Stomach smooth muscle (tissue), 2 donors: ENCODE measurements around the gene PRR29.
"Not testable (repeated sequence)": the region's sequence is repeated elsewhere in the genome, so short reads cannot be mapped to it uniquely, and the experiment has no call there.

Experiments
- H3K27ac ChIP-seq: one replicate; pipeline ENCODE4 v1.7.0; 2013; ENCODE audit warnings: mild to moderate bottlenecking, low read length, inconsistent platforms
- H3K27me3 ChIP-seq, 2 donors: one replicate each; pipeline ENCODE4 v1.7.0; 2013; ENCODE audit warnings: low read length in 2 of 2; ENCODE audit not compliant: insufficient read depth in 2 of 2, control insufficient read depth in 1 of 2
- H3K36me3 ChIP-seq, 2 donors: one replicate each; pipeline ENCODE4 v1.7.0; 2013; ENCODE audit warnings: low read length in 2 of 2; ENCODE audit not compliant: control insufficient read depth in 2 of 2, insufficient read depth in 2 of 2
- H3K4me1 ChIP-seq: one replicate; pipeline ENCODE4 v1.7.0; 2013; ENCODE audit warnings: low read length; ENCODE audit not compliant: control insufficient read depth, insufficient read depth
- H3K4me3 ChIP-seq, 2 donors: one replicate each; pipeline ENCODE4 v1.7.0; 2013; ENCODE audit warnings: low read length in 2 of 2
- H3K9ac ChIP-seq, 2 donors: one replicate each; pipeline ENCODE4 v1.7.0; 2013; ENCODE audit warnings: low read length in 2 of 2, mild to moderate bottlenecking in 1 of 2
- H3K9me3 ChIP-seq, 2 donors: one replicate each; pipeline ENCODE4 v1.7.0; 2013; ENCODE audit warnings: low read length in 2 of 2; ENCODE audit not compliant: control insufficient read depth in 2 of 2
- donor health status: healthy.
- donor health status: Pancreatic carcinoma.

Gene PRR29

DNA sequence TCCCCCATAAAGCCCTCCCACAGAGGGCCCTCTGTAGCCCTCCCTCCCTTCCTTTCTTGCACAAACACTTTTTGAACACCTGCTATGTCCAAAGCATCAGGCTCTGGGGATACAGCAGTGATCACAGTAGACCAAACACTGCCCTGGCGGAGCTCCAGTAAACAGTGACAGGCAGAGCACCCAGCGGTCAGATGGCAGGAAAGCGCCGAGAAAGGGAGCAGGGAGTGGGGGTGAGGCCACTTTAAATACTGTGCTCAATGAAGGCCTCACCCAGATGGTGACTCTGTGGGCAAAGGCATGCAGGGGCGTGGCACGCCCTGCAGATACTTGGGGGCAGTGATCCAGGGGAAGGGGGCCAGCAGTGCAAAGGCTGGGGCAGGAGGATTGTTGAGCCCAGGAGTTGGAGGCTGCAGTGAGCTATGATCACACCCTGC lies 7.6 kb downstream of the PRR29 start:
- Histone ChIP-seq H3K4me3 (no peak overlapping the region), H3K9ac (no peak overlapping the region), H3K4me1 (peaks cover 9% of the 10 kb centered on the region), H3K27me3 (peaks cover 5 to 6% of the 10 kb centered on the region in 2 donors), H3K27ac (no peak overlapping the region), H3K9me3 (no peaks in the 10 kb centered on the region), H3K36me3 (no peaks in the 10 kb centered on the region)

DNA sequence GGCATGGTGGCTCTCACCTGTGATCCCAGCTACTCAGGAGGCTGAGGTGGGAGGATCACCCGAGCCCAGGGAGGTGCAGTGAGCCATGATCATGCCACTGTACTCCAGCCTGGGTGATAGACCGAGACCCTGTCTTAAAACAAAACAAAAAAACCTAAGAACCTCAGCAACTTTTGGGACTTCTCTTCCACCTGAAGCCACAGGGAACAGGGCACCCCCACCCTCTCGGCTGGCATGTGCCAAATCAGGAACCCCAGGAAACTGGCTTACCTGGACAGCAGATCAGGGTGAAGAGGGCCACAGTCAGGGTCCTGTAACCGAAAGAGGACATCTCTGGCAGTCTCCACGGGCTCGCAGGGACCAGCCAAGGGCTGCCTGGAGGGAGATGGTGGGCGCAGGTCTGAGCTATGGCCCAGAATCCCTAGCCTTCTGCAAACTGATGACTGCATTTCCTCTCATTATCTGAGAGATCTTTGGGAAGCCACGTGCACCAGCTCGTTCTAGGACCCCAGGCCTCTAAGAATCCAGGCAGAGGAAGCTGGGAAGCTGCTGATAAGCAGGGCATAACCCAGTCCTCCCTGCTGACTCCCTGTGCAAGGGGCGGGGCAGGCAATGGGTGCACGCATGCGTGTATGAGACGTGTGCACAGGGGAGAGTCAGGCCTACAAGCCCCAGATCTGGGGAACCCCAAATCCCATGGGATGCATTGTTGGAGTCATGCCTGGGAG lies 8.4 kb downstream of the PRR29 start:
- Histone ChIP-seq H3K27me3 (peaks cover 2 to 5% of the 10 kb centered on the region in 2 donors), H3K9me3 (no peaks in the 10 kb centered on the region), H3K4me3 (no peak overlapping the region), H3K9ac (no peak overlapping the region), H3K4me1 (peaks cover 9% of the 10 kb centered on the region), H3K36me3 (no peaks in the 10 kb centered on the region), H3K27ac (peak overlapping the region; percentile 11)

DNA sequence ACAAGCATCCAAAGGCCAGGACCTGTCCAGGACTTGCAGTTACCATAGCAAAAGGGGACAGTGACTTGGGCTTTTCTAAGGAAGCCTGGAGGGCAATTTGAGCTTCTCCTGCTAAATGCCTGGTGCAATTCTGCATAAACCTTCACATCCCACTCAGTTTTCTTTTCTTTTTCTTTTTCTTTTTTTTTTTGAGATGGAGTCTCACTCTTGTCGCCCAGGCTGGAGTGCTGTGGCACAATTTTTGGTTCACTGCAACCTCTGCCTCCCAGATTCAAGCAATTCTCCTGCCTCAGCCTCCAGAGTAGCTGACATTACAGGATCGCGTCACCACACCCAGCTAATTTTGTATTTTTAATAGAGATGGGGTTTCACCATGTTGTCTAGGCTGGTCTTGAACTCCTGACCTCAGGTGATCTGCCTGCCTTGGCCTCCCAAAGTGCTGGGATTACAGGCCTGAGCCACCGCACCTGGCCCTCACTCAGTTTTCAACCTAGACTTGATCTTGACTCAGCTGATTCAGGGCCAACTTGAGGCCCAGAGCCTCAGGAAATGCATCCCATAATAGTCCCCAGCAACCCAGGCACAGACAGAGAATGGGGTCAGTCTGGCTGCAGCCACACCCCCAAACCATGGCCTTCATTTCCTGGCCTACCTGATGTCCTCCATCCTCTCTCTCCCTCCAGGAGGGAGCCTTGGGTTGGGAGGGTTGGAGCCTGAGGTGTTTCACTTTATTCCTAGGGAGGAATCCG lies 9.1 kb downstream of the PRR29 start:
- H3K4me1 ChIP-seq, H3K9me3 ChIP-seq, H3K27ac ChIP-seq: not testable (repeated sequence)

DNA sequence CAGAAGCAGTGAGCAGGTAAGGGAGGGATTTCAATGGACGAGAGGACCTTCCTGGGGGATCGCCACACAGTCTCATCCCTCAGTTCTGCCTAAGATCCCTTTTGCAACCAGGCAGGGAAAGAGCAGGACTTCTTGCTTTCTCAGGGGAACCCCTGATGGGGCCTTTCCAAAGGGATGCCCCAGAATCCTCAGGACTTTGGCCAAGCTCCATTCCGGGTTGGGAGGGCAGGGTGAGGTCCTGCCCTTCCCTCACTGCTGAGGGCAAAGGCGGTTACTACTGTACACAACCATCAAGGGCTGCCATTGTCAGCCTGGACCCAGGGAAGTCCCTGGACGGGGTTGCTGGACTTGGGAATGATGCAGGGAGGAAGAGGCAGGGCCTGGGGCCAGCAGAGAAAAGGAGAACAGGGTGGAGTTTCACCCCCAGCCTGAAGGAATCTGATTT lies 9.7 kb downstream of the PRR29 start:
- Histone ChIP-seq H3K27ac (no peak overlapping the region), H3K4me3 (no peak overlapping the region), H3K9ac (no peak overlapping the region)

More for the DNA sequence above, 9.1 kb downstream of the PRR29 start:
- not testable (repeated sequence) for H3K36me3 ChIP-seq, H3K4me3 ChIP-seq, H3K9ac ChIP-seq, H3K27me3 ChIP-seq

DNA sequence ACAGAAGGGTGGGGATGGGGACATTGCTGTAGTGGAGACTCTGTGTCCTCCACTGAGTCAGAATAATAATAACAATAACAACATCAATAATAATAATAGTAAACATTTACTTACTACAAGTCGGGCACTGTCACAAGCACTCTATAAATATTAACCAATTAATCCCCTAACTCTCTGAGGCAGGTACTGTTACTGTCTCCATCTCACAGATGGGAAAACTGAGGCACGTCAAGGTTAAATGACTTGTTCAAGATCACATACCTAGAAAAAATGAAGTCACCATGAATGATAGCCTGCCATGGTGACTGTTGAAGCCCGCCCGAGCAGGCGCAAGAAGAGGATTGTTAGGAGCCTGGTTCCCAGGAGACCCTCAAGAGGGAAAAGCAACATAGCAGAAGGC lies 10.2 kb downstream of the PRR29 start:
- Histone ChIP-seq H3K4me3 (no peak overlapping the region), H3K9me3 (no peaks in the 10 kb centered on the region), H3K4me1 (peaks cover 9% of the 10 kb centered on the region), H3K27ac (no peak overlapping the region), H3K36me3 (no peaks in the 10 kb centered on the region), H3K27me3 (peaks cover 2 to 3% of the 10 kb centered on the region in 2 donors), H3K9ac (no peak overlapping the region)

More for the DNA sequence above, 9.7 kb downstream of the PRR29 start:
- peaks cover 2 to 5% of the 10 kb centered on the region in 2 donors for H3K27me3 ChIP-seq
- H3K9me3 ChIP-seq = no peaks in the 10 kb centered on the region
- peaks cover 9% of the 10 kb centered on the region for H3K4me1 ChIP-seq
- H3K36me3 ChIP-seq = no peaks in the 10 kb centered on the region

DNA sequence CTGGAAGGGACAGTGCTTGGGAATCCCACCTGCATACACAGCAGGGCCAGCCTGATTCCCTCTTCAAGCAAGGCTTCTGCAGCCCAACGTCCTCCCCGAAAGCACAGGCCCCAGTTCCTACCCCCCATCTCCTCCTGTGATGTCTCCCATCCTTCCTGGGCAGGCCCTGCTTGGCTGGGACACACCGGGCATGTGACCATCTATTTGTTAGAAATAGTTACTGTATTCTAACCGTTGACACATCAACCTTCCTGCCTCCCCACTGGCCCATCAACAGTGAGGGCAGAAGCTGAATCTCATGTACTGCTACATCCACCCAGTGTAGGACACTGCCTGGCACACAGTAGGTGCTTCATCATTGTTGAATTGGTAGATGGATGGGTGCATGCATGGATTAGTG lies 10.7 kb downstream of the PRR29 start:
- peaks cover 2 to 3% of the 10 kb centered on the region in 2 donors for H3K27me3 ChIP-seq
- H3K9ac ChIP-seq = no peak overlapping the region
- H3K4me1 ChIP-seq = peaks cover 9% of the 10 kb centered on the region
- H3K27ac ChIP-seq = no peak overlapping the region
- H3K9me3 ChIP-seq = no peaks in the 10 kb centered on the region
- no peak overlapping the region for H3K4me3 ChIP-seq
- H3K36me3 ChIP-seq = no peaks in the 10 kb centered on the region

DNA sequence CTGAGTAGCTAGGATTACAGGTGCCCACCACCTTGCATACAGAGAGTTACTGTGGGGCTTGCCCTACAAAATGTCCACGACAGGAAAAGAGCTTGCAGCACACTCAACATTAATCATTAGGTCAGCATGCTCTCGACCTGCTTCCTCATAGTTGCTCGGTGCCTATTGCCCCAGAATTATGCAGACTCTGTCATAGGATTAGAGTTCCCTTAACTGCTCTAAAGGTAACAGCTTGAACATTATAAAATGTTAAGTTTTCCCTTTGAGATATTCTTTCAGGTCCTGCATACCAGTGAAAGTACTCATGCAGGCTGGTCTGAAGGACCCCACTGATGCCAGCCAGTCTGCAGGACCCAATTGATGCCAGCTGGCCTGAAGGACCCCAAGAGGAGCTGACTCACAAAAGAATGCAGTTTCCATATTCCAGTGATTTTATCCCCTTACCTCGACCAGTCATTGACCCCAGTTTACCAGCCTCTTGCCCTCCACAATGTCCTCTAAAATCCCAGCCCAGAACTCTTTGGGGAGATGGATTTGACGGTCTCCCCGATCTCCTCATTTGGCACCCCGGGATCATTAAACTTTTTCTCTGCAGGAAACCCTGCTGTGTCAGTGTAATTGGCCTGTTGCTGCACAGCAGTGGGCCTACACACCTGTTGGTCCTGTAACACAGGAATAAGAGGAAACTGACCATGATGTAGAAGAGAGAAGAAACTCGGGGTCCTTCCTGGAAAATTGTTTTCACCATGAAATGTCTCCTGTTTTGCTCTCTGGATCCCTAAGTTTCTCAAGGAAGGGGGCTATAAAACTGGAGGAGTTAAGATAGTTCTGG lies 11.6 kb downstream of the PRR29 start:
- no peak overlapping the region for H3K9ac ChIP-seq
- H3K27ac ChIP-seq = no peak overlapping the region
- H3K36me3 ChIP-seq = no peaks in the 10 kb centered on the region
- H3K9me3 ChIP-seq = no peaks in the 10 kb centered on the region
- H3K4me3 ChIP-seq = no peak overlapping the region
- H3K4me1 ChIP-seq = peaks cover 9% of the 10 kb centered on the region
- peaks cover 1 to 2% of the 10 kb centered on the region in 2 donors for H3K27me3 ChIP-seq

DNA sequence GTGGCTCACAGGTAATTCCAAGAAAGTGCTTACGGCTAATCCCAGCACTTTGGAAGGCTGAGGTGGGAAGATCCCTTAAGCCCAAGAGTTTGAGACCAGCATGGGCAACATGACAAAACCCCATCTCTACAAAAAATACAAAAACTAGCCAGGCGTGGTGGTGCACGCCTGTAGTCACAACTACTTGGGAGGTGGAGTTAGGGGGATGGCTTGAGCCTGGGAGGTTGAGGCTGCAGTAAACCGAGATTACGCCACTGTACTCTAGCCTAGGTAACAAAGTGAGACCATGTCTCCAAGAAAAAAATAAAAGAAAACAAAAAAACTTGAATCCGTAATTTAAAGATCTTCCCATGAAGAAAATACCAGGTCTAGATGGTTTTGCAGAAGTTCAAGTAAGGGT lies 17.3 kb downstream of the PRR29 start:
- no peaks in the 10 kb centered on the region for H3K9me3 ChIP-seq
- H3K4me3 ChIP-seq = no peak overlapping the region
- H3K27me3 ChIP-seq = peaks cover 0 to 2% of the 10 kb centered on the region in 2 donors
- H3K9ac ChIP-seq = no peak overlapping the region
- no peaks in the 10 kb centered on the region for H3K36me3 ChIP-seq
- H3K27ac ChIP-seq = no peak overlapping the region
- no peaks in the 10 kb centered on the region for H3K4me1 ChIP-seq

DNA sequence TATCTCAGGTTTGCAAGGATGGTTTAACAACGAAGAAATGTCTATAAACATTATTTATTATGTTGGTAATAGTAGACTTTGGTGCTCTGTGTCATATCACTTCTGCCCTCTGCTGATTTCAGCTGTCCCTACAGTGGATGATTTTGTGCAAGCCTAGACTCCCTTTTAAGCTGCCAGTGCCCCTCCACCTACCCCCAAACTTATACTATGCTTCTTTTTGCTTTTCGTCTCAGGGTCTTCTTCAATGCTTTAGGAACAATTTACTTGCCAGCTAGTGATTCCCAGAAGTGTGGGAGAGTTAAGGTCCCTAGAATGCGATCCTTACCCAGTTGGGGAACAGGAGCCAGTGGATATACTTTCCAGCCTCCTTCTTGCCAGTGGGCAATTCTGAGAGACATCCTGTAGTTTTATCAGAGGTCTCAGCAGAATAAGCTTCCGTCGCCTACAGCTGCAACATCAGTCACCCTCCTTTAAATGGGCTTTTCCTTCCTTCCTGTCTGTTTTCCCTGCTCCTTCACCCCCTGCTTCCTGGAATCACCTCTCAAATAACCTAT lies 18.2 kb downstream of the PRR29 start:
- no peaks in the 10 kb centered on the region for H3K9me3 ChIP-seq
- no peak overlapping the region for H3K9ac ChIP-seq
- no peaks in the 10 kb centered on the region for H3K4me1 ChIP-seq
- H3K4me3 ChIP-seq = no peak overlapping the region
- no peaks in the 10 kb centered on the region for H3K36me3 ChIP-seq
- peaks cover 0 to 2% of the 10 kb centered on the region in 2 donors for H3K27me3 ChIP-seq
- H3K27ac ChIP-seq = no peak overlapping the region

DNA sequence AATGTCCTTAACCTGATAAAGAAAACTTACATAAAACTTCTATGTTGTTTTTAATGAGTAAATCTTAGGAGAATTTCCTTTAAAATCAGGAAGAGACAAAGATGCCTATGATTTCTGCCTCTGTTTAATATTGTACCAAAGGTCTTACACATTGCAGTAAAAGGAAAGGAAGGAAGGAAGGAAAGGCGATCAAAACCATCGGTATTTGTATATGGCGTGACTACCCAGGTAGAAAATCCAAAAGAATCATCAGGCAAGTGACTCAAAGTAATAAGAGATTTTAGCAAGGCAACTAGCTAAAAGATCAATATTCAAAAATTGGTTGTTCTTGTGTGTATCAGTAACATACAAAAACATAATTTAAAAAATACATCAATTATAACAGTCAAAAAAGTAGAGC lies 18.8 kb downstream of the PRR29 start:
- Histone ChIP-seq H3K9me3 (no peaks in the 10 kb centered on the region), H3K4me3 (no peak overlapping the region), H3K27ac (no peak overlapping the region), H3K4me1 (no peaks in the 10 kb centered on the region), H3K27me3 (peaks cover 0 to 2% of the 10 kb centered on the region in 2 donors), H3K36me3 (no peaks in the 10 kb centered on the region), H3K9ac (no peak overlapping the region)
